GM19438 (cell line): ENCODE results near the gene RFX1.

Experiments used
- ATAC-seq: cut with Tn5 transposase; IDR thresholded peaks from one replicate; pipeline ENCODE4 v1.9.1; 2021; ENCODE audit warnings: low read depth; ENCODE audit not compliant: unreplicated experiment

The RFX1 gene

DNA sequence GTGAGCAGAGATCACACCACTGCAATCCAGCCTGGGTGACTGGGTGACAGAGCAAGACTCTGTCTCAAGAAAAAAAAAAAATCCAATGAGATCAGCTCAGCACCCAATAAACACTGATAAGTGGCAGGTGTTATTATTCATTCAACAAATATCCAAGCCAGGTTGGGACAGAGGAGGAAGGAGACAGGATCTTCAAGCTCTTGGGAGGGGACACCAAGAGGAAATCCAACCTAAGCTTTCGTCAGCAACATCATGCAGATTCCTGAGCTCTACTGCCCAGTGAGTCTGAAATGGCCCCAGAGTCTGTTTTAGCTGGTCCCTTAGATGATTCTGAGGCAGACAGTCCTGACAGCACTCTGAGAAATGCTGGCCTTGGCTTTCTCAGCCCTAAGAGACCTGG is 7.7 kb downstream of the RFX1 start:
- no peak for ATAC-seq

DNA sequence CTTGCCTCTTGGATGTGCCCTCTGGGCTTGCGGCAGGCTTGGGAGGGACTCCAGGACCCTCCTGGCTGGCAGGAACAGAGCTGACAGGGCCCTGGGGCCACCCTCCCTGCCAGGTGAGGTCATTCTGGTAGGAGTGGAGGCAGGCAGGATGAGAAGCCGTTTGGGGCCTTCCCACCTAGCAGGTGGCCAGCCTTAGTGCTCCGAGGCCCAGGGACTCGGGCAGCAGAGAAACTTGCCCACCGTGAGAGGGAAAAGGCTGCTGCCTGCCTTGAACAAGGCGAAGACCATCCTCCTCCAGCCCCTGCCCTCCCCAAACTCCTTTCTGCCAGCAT is 8.5 kb downstream of the RFX1 start:
- no peak for ATAC-seq

DNA sequence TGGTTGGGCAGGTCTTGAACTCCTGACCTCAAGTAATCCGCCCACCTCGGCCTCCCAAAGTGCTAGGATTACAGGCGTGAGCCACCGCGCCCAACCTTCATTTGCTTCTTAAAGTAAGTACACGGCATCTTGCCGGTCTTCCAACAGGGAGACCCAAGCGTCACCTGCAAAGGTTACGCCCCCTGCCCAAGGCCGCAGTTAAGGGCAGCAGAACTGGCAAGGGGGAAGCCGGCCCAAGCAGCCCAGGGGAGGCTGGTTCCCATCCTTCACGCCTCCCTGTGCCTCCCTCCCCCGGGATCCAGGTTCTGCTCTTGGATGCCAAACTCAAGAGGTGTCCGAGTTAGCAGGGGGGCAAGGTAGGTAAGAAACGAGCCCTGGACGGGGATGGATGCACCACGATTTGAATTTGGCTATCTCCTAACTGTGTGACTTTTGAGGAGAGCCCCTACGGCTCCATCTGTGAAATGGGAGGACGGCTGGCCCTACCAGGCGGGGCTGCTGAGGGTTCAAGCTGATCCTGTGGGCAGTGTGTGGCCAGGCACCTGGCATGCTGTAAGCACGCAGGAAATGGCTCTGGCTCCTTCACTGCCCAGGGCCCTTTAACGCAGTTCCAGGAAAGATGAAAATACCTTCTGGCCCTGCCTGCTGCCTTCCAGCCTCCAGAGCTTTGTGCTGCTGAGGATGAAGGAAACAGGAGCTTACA is 9.0 kb downstream of the RFX1 start:
- no peak for ATAC-seq

DNA sequence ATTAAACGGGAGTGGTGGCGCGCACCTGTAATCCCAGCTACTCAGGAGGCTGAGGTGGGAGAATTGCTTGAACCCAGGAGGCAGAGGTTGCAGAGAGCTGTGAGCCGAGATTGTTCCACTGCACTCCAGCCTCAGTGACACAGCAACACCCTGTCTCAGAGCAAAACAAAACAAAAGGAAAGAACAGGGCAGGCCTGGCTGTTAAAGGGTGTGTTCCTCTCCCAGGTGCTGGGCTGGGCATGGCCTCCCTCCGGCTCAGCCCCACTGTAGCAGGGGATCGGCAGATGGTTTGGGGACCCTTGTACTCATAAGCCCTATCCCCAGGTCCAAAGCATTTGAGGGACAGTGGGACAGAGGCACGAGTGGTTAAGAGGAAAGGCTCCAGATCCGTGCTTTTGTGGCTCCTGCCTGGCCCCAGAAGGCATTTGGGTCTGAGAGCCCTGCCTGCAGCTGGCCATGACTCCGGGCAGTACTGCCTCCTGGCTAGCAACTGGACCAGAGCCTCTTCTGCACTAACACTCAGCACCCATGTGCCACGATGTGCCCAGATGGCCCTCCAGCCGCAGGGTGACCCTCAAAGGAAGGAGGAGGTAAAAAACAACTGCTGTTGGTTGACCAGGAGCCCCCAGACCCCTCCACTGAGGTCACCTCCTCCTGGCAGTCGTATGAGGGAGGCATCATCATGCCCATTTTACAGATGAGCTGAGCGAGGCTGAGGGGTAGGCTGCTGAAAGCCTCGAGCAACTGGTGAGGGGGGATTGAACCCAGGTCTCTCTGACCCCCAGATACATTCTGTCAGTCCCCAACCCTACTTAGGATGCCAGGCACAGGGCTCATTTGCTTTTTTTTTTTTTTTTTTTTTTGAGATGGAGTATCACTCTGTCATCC is 10.0 kb downstream of the RFX1 start:
- ATAC-seq, result no peak

DNA sequence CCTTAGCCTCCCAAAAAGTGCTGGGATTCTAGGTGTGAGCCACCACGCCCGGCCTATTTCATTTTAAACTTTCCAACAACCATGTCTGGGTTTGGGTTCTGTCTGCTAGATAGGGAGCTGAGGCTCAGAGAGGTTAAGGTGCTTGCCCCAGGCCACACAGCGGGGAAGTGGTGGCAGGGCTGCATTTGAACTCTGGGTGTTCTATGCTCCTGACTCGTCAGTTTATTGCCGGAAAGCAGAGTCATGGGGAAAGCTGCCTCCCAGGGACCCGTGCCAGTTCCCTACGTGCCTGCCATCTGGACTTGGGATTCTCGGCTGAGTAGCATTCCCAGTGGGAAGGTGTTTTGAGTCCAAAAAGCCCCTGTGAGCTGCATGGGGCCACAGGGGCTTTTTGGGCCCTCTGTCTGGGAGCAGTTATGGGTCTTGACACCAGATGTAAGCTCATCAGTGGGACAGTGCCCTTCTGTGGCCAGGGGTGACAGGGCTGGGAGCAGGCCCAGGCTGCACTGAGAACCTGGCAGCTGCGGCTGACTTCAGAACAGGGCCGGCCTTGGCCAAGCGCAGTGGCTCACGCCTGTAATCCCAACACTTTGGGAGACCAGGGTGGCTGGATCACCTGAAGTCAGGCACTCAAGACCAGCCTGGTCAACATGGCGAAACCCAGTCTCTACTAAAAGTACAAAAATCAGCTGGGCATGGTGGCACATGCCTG is 10.9 kb downstream of the RFX1 start:
- no peak for ATAC-seq

DNA sequence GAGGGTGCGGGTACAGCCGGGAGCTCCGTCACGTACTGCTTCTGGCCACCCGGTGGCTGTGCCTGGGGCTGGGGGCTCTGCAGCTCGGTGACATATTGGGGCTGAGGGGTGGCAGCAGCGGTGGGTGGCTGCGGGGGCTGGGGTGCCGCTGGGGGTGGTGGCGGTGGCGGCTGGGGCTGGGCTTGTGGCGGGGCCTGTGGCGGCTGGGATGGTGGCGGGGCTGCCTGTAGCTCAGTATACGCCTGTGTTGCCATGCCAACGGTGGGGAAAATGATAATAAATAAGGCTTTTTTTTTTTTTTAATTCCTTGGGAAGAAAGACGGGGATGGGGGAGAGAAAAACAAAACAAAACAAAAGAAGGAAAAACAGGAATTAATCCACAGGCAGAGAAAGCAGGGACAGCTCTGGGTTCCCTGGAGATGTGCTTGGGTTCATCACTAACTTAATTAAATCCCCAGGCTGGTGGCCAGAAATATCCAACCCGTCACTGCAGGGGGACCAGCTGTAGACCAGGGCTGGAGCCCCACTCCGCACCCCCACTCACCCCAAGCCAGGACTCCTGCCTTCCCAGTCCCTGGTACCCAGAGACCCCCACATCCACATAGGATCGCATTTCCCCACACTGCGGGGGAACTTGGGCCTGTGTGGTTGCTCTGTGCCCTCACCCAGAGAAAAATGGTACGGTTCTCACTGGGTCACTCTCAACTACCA is 12.4 kb downstream of the RFX1 start:
- no peak for ATAC-seq

DNA sequence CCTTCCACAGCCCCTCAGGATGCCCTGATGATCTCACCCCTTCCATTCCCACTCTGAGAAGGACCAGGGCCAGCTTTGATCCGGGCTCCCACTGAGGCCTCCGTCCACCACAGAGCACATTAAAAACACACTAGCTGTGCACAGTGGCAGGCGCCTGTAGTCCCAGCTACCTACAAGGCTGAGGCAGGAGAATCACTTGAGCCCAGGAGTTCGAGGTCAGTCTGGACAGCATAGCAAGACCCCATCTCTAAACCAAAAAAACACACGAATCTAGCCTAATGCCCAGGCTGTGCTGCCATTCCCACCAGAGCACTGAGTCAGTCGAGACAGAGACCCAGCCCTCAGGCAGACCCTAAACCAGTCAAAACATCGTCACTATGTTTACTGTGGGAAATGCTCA is 14.1 kb downstream of the RFX1 start:
- no peak for ATAC-seq

DNA sequence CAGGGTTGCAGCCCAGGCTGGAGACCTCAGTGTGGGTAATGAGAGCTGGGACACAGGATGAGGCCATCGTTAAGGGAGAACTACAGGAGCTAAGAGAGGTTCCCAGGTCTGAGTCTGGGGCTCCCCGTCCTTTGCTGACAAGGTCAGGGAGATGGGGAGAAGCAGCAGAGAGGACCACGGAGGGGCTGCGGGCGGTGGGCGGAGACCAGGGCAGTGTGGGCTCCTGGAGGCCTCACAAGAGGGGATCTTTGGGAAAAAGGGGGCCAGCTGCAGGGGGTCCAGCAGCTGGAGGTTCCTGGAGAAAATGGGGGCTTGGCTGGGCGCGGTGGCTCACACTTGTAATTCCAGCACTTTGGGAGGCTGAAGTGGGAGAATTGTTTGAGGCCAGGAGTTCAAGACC is 16.0 kb downstream of the RFX1 start:
- no peak for ATAC-seq

DNA sequence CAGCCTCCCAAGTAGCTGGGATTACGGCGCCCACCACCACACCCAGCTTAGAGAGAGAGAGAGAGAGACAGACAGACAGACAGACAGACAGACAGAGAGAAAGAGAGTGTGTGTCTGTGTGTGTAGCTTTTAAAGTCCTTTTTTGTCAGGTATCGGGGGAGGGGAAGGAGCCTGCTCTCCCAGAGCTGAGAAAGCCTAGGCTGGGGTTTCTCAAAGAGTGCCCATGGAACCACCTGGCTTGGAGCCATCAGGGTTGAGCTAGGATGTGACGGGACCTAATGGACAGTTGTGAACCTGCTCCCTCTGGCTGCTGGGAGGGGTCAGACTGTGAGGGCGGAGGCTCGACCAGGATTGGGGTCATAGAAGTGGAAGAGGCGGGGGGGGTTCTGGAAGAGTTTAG is 16.6 kb downstream of the RFX1 start:
- no peak for ATAC-seq

DNA sequence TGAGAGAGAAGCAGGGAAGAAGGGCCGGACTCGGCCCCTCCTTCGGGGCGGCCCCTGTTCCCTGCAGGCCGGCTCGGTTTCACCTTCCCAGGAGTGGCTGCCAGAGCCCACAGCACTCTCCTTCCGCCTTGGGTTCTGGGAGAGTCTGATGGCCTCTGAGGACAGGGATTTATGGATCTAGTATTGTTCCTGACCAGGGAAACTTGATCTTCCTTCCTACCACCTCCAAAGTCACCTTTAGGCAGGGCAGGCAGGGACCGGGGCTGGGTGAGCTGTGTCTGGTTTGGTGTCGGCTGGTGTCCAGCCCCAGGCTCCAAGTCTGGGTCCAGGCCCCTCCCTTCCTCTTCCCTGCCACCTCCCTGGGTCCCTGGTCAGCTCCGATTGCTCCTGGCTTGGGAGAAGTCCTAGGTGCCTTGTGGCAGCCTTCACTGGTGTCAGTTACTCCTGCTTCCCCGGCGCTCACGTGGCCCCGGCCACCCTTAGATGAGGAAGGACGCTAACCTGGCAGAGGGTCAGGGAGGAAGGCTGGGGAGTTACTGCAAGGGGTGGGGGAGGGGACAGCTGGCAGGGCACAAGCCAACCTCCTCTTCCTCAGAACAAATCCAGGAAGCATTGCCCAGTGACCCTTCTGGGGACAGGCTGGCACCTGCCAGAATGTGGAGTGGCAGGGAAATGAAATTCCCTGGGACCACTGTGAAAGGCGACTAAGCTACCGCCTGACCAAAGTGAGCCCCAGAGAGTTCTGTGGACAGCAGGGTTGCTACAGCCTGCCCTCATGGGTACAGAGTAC is 18.8 kb downstream of the RFX1 start:
- ATAC-seq, result no peak

DNA sequence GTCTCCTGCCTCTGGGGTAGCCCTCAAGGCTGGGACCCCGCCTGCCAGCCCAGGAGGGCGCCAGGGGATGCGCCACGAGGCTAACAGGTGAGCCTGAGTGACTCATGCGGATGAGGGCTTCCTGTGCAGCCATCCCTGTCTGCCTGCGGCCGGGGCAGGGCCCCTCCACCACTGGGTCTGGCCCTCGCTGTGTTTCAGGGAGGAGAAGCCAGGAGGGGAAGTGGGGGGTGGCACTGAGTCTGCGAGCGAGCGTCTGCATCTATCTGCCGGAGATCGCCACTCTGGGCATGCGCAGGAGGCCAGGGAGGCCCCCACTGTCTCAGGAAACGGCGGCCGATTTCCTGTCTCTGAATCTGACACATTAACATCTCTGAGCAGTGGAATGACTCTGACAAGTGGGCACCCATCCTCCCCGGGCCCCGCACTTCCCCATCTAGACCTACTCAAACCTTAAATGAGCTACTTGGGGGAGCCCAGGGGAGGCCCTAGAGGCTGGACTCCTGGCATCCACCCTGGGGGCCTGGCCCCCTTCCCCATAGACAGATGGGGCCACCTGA is 19.7 kb downstream of the RFX1 start:
- peak; percentile 78 for ATAC-seq

DNA sequence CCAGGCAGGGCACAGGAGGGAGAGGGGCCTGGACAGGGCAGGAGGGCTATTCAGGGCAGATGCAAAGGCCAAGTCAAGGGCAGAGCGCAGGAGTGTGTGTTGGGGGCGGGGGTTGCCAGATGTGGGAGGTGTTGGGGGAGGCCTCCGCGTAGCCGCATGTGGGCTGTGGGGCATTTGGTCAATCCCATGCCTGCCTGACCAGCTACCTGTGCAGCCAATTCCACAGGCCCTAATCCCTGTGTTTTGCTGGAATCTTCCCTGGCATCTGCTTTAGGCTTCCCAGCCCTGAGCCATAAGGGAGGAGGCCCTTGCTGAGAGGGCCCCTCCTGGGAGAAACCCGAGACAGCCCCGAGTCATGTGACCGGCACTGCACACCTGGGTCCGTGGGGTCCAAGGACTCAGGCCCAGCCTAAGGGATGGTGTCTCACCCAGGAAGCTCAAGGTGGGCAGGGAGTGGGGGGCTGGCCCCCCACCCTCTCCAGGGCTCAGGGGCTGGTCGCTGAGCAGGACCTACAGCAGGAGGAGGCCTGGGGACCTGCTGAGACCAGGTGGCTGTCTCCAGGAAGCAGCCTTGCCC is 20.3 kb downstream of the RFX1 start:
- peak; percentile 19 for ATAC-seq

DNA sequence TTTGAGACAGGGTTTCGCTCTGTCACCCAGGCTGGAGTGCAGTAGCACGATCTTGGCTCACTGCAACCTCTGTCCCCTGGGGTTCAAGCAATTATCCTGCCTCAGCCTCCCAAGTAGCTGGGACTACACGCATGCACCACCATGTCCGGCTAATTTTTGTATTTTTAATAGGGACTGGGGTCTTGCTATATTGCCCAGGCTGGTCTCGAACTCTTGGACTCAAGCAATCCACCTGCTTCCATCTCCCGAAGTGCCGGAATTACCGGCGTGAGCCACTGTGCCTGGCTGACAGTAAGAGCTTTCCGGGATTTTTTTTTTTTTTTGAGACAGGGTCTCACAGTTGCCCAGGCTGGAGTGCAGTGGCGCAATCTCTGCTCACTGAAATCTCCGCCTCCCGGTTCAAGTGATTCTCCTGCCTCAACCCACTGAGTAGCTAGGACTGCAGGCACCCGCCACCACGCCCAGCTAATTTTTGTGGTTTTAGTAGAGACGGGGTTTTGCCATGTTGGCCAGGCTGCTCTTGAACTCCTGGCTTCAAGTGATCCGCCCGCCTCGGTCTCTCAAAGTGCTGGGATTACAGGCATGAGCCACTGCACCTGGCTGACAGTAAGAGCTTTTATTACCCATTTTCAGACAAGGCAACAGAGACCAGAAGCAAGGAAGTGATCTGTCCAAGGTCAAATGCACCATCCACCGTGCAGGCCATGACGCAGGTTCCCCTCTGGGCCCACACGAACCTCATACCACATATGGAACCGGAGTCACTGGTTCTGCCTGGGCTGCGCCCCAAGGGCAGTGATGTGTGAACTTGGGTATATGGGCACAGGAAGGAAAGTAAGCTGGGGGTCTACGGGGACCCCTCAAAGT is 21.0 kb downstream of the RFX1 start:
- no peak for ATAC-seq

DNA sequence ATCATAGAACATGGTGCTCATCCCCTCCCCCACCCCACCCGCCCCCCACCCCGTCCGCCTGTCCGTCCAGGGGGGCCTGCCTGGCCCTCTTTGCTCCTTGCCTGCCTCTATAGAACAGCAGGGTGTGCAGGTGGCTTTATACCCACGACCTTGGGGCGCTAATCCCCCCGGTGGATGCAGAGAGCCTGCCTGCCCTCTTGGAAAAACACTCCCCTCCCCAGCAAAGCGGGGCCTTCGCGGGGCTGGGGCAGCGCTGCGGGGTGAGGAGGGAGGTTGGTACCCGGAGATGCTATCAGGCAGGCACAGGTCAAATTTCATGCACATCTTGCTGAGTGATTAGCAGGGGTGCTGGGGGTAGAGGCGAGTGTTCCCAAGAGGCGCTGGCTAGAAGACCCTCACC is 21.9 kb downstream of the RFX1 start:
- no peak for ATAC-seq

DNA sequence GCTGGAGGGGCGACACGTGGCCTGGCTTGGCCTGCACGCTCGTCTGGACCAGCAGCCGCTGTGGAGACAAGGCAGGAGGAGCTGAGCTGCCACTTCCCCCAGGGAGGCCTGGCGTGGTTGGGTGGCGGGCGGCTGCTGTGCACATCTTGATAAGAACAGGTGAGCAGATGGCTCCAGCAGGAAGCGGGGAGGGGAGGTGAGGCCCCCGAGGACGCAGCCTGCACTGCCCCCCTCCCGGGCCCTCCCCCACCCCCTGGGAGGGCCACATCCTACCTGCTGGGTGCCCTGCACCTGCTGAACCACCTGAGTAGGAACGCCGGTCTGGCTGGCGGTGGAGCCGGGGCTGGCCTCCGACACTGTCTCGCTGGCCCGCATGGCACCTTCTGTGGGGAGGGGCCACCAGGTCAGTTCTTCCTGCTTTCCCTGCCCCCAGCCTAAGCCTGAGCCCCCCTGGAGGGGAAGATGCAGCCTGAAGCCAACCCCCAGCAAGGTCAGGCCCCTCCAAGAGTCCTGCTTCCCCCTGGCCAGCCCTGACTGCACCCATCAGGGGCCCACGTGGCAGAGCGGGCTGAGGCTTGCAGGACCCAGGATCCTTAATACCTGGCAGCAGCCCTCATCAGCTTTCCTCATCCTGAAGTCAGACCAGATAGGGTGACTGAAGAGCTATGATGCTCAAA is 22.8 kb downstream of the RFX1 start:
- ATAC-seq, result no peak

DNA sequence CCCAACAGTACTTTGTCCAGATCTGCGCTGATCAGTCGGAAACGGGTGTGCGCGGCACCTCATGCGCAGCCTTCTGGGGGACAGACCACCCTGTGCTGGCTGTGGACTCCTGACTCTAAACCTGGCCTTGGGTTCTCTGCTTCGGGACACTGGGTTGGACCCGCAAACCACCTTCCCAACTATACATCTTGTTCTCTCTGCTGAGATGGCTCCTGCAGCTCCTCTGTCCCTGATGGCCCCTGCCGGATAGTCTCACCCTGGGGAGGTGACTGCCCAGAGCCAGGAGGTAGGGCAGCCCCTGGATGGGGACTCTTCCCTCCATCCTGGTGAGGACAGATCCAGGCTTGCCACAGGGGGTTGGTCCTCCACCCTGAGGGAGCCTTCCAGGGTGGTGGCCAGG is 23.3 kb downstream of the RFX1 start:
- no peak for ATAC-seq

DNA sequence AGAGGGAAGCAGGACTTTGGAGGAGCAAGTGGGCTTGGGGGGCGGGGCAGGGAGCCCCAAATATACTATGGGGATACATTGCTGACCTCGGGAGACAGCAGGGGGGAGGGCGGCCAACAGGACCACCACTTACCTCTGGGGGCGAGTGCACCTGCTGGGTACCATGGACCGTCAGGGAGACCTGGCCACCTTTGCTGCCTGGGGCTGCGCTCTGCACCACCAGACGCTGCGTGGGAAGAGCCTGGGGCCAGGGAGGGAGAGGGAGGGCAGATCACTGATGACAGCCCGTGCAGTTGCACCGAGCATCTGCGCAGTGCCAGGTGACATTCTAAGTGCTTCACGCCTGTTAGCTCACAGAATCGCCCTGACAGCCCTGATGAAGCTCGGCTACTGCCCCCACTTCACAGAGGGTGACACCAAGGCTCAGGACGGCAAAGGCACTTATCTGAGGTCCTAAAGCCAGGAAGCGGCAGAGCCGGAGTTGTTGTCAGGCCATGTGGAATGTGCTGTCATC is 24.1 kb downstream of the RFX1 start:
- ATAC-seq, result no peak

DNA sequence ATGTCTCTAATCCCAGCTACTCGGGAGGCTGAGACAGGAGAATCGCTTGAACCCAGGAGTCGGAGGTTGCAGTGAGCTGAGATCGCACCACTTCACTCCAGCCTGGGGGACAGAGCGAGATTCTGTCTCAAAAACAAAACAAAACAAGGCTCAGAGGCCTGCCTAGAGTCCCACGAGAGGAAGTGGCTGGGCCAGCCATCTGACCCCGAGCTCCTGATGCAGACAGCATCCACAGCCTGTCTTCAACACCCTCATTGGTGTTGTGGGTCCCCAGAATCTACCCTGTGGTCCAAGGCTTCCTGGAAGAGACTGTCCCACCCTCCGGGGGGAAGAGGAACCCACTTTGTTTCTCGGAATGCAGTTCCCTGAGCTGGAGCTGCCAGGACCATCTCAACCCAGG is 24.7 kb downstream of the RFX1 start:
- ATAC-seq, result no peak
